ENCODE measurements around the gene COL11A2.

DNA sequence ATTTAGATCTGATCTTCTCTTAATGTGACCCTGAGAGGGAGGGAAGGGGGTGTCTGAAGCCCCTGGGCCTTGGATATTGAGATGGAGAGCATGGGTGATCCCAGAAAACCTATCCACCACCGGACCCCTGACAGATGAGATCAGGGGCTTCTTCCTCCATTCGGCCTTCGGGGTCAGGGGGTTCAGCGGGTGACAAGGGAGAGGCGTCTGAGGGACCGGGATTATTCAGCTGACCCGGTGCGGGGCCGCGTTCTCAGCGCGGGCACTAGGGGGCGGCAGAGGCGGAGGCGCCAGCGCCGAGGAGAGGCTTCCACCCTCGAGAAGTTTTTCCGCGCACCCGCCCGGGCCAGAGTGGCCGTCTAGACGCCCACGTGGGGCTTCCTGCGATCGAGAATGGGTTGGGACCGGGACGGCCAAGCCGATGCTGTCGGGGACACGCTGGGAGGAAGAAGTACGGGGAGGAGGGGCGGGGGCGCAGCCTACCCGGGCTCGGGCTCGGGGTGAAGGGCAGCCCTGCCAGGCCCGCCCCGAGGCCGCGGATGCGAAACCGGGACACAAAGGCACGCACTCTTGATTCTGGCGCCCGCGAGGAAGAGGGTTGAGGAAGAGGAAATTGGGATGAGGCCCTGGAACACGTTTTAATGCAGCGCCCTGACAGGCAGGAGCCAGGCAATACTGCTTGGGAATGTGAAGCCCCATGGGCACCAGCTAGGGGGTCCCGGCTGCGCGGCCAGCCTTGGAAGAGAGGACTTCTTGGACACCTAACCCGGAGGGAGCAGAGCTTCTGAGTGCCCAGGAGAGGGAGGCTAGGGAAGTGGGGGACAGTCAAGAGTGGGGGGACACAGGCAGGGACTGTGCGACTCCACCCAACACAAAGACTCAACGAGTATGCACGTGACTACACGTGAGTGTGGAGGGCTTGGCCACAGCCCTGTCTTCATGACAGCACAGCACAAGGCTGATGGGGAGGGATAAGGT lies 30.6 kb downstream of the COL11A2 start:
- no peak for TF ChIP-seq GATA2 (IDR thresholded peaks at IDR 0.05; ENCODE audit: low read depth, low read length)
- TF ChIP-seq GATA3 (IDR thresholded peaks at IDR 0.05; ENCODE audit: low read depth, low read length), result no peak
